ENCODE measurements around the gene CBX4.

CBX4 gene

GRCh38 chr17:79788989-79789942, 50.0 kb downstream of the CBX4 start:
- H3K4me3 ChIP-seq (replicated peaks; ENCODE audit: low read depth, low read length): no peak overlapping the region
- no peak for DNase-seq (ENCODE audit: extremely low read depth, insufficient read length)
- no peak for TF ChIP-seq CTCF (IDR thresholded peaks at IDR 0.05; ENCODE audit: insufficient read depth, low read length, poor library complexity, severe bottlenecking)
- peaks cover 3% of the 10 kb centered on the region; the same call in 1 of the 2 replicates for H3K27me3 ChIP-seq (replicated peaks; ENCODE audit: control insufficient read depth, insufficient read depth, low read length)
- H3K36me3 ChIP-seq (ENCODE audit: control insufficient read depth, insufficient read depth, low read length): no peaks in the 10 kb centered on the region

GRCh38 chr17:79788455-79788854, 50.8 kb downstream of the CBX4 start:
- peaks cover 3% of the 10 kb centered on the region; the same call in 1 of the 2 replicates for H3K27me3 ChIP-seq (replicated peaks; ENCODE audit: control insufficient read depth, insufficient read depth, low read length)

GRCh38 chr17:79786930-79787643, 52.2 kb downstream of the CBX4 start:
- no peak for DNase-seq (ENCODE audit: extremely low read depth, insufficient read length)
- no peak overlapping the region for H3K4me3 ChIP-seq (replicated peaks; ENCODE audit: low read depth, low read length)
- H3K27me3 ChIP-seq (replicated peaks; ENCODE audit: control insufficient read depth, insufficient read depth, low read length): peaks cover 3% of the 10 kb centered on the region; the same call in 1 of the 2 replicates
- TF ChIP-seq CTCF (IDR thresholded peaks at IDR 0.05; ENCODE audit: insufficient read depth, low read length, poor library complexity, severe bottlenecking): no peak
- no peaks in the 10 kb centered on the region for H3K36me3 ChIP-seq (ENCODE audit: control insufficient read depth, insufficient read depth, low read length)

More at GRCh38 chr17:79788455-79788854, 50.8 kb downstream of the CBX4 start:
- TF ChIP-seq CTCF (IDR thresholded peaks at IDR 0.05; ENCODE audit: insufficient read depth, low read length, poor library complexity, severe bottlenecking): no peak
- no peak for DNase-seq (ENCODE audit: extremely low read depth, insufficient read length)
- Histone ChIP-seq H3K4me3 (replicated peaks; ENCODE audit: low read depth, low read length) (no peak overlapping the region), H3K36me3 (ENCODE audit: control insufficient read depth, insufficient read depth, low read length) (no peaks in the 10 kb centered on the region)

GRCh38 chr17:79785900-79786810, 53.1 kb downstream of the CBX4 start:
- Histone ChIP-seq H3K27me3 (replicated peaks; ENCODE audit: control insufficient read depth, insufficient read depth, low read length) (peaks cover 3% of the 10 kb centered on the region; the same call in 1 of the 2 replicates), H3K36me3 (ENCODE audit: control insufficient read depth, insufficient read depth, low read length) (no peaks in the 10 kb centered on the region), H3K4me3 (replicated peaks; ENCODE audit: low read depth, low read length) (no peak overlapping the region)
- no peak for TF ChIP-seq CTCF (IDR thresholded peaks at IDR 0.05; ENCODE audit: insufficient read depth, low read length, poor library complexity, severe bottlenecking)
- no peak for DNase-seq (ENCODE audit: extremely low read depth, insufficient read length)
